ENCODE results near the gene CSNK1G1. TPM values are rescaled to one million over a fixed set of nuclear protein-coding genes. Genes with fewer than 3 reads are reported as not detected.
"Not testable (repeated sequence)": the region's sequence is repeated elsewhere in the genome, so short reads cannot be mapped to it uniquely, and the experiment has no call there.

Gene CSNK1G1
- total RNA-seq, 1 experiment from 2014 or later = 27.4 TPM

DNA sequence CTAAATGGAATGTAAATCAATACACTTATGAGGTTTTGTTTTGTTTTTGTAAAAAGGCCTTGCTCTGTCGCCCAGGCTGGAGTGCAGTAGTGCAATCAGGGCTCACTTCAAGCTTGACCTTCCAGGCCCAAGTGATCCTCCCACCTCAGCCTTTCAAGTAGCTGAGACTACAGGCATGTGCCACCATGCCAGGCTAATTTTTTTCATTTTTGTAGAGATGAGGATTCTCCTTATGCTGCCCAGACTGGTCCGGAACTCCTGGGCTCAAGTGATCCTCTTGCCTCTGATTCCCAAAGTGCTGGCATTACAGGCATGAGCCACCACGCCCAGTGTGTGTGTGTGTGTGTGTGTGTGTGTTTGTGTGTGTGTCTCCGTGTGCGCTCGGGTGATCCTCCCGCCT lies 30.3 kb upstream of the CSNK1G1 start:
- no TSS peak for BruUV-seq (replicated peaks)
- no peaks in the 10 kb centered on the region for H3K9me3 ChIP-seq (ENCODE audit: low read depth, low read length, poor library complexity, severe bottlenecking)
- H3K36me3 ChIP-seq (ENCODE audit: insufficient read depth, low read length, poor library complexity, severe bottlenecking) = no peaks in the 10 kb centered on the region
- DNase-seq (ENCODE audit: low spot score) = no peak
- no peaks in the 10 kb centered on the region for H3K27me3 ChIP-seq (replicated peaks; ENCODE audit: insufficient read depth, low read depth, low read length, poor library complexity)
- H3K4me1 ChIP-seq (ENCODE audit: insufficient read depth, low read length, poor library complexity, severe bottlenecking) = peaks cover 9% of the 10 kb centered on the region
- no peak overlapping the region for H3K27ac ChIP-seq (ENCODE audit: low read depth, low read length, poor library complexity, severe bottlenecking)
- no peak overlapping the region for H3K4me3 ChIP-seq (ENCODE audit: low read depth, low read length, poor library complexity, severe bottlenecking)
- intact Hi-C loops (cut with micrococcal nuclease; ENCODE audit: unreplicated experiment) = no loop called here
- CTCF ChIA-PET = no interaction called here
- POLR2A ChIA-PET (ENCODE audit: low non-redundant PET) = no interaction called here
- TF ChIP-seq EZH2 (IDR thresholded peaks at IDR 0.05; ENCODE audit: borderline replicate concordance, low read depth, low read length, poor library complexity, severe bottlenecking) = no peak
- TF ChIP-seq, protein P1, sequence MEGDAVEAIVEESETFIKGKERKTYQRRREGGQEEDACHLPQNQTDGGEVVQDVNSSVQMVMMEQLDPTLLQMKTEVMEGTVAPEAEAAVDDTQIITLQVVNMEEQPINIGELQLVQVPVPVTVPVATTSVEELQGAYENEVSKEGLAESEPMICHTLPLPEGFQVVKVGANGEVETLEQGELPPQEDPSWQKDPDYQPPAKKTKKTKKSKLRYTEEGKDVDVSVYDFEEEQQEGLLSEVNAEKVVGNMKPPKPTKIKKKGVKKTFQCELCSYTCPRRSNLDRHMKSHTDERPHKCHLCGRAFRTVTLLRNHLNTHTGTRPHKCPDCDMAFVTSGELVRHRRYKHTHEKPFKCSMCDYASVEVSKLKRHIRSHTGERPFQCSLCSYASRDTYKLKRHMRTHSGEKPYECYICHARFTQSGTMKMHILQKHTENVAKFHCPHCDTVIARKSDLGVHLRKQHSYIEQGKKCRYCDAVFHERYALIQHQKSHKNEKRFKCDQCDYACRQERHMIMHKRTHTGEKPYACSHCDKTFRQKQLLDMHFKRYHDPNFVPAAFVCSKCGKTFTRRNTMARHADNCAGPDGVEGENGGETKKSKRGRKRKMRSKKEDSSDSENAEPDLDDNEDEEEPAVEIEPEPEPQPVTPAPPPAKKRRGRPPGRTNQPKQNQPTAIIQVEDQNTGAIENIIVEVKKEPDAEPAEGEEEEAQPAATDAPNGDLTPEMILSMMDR (conservative IDR thresholded peaks at IDR 0.05; ENCODE audit: low read depth, low read length) = no peak

DNA sequence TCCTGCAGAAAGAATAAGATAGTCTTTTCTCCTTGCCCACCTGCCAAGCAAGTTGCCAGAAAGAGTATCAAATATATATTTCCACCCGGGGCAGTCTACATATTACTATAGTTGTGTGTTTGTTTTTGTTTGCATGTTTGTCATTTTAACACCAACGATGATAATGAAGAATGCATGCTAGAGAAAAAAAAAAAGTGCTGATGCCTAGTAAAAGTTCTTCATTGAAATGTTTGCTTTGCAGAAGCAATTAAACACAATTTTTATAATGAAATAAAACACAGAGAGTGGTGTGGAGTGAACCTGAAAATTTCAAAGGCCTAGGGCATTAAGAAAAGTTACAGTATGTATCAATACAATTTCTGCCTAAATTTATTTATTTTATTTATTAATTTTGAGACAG lies 27.8 kb upstream of the CSNK1G1 start:
- ChIA-PET CTCF (no interaction called here), POLR2A (ENCODE audit: low non-redundant PET) (no interaction called here)
- TF ChIP-seq, protein P1 (conservative IDR thresholded peaks at IDR 0.05; ENCODE audit: low read depth, low read length) = no peak
- TF ChIP-seq EZH2 (IDR thresholded peaks at IDR 0.05; ENCODE audit: borderline replicate concordance, low read depth, low read length, poor library complexity, severe bottlenecking) = no peak
- intact Hi-C loops (cut with micrococcal nuclease; ENCODE audit: unreplicated experiment) = no loop called here
- Histone ChIP-seq H3K4me3 (ENCODE audit: low read depth, low read length, poor library complexity, severe bottlenecking) (no peak overlapping the region), H3K9me3 (ENCODE audit: low read depth, low read length, poor library complexity, severe bottlenecking) (no peaks in the 10 kb centered on the region), H3K4me1 (ENCODE audit: insufficient read depth, low read length, poor library complexity, severe bottlenecking) (peaks cover 16% of the 10 kb centered on the region), H3K36me3 (ENCODE audit: insufficient read depth, low read length, poor library complexity, severe bottlenecking) (no peaks in the 10 kb centered on the region), H3K27ac (ENCODE audit: low read depth, low read length, poor library complexity, severe bottlenecking) (no peak overlapping the region), H3K27me3 (replicated peaks; ENCODE audit: insufficient read depth, low read depth, low read length, poor library complexity) (no peaks in the 10 kb centered on the region)
- no peak for DNase-seq (ENCODE audit: low spot score)
- BruUV-seq (replicated peaks) = no TSS peak

DNA sequence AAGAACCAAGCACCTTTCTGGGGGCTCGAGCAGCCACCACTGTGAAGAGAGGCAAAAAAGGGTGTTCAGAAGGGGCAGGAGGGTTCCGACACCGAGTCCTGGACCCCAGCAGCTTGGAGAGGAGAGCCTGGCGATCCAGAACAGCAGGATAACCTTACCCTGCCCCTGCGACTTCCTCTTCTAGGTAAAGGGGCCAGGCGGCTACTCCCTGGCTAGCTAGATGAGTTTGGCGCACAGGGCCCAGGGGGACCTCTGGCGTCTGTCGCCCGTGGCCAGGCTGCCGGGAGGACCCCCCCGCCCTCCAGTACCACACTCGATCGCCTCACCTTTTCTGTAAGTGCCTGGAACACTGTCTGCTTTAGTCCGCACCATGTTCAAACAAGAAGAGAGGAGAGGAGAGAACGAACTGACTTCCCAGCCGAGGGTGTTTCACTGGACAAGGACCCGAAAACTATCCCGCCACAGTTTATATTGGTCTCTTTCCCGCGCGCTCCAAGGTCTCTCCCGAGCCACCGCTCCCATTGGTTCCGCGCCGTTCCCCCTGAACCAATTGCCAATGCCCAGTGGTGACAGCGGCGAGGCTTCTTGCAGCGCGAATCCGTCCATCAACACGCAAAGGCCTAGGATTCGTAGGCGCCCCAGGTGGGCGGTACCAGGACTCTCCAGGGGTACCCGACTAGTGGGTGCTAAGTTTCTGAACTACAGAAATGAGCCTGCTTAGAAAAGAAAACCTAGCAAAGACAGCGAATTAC lies 25.2 kb upstream of the CSNK1G1 start, which contains the start of gene PCLAF:
PCLAF (minus strand) TSS at position 442 of the 752 bp plus-strand sequence; CDS start at position 372, 70 bp downstream.
- Histone ChIP-seq H3K36me3 (ENCODE audit: insufficient read depth, low read length, poor library complexity, severe bottlenecking) (peaks cover 17% of the 10 kb centered on the region), H3K4me1 (ENCODE audit: insufficient read depth, low read length, poor library complexity, severe bottlenecking) (peaks cover 18% of the 10 kb centered on the region), H3K27ac (ENCODE audit: low read depth, low read length, poor library complexity, severe bottlenecking) (peak within 1 kb of the TSS; percentile 80), H3K4me3 (ENCODE audit: low read depth, low read length, poor library complexity, severe bottlenecking) (peak within 1 kb of the TSS; percentile 70), H3K27me3 (replicated peaks; ENCODE audit: insufficient read depth, low read depth, low read length, poor library complexity) (no peaks in the 10 kb centered on the region), H3K9me3 (ENCODE audit: low read depth, low read length, poor library complexity, severe bottlenecking) (no peaks in the 10 kb centered on the region)
- no TSS peak for BruUV-seq (replicated peaks)
- TF ChIP-seq, protein P1 (conservative IDR thresholded peaks at IDR 0.05; ENCODE audit: low read depth, low read length) = no peak
- TF ChIP-seq EZH2 (IDR thresholded peaks at IDR 0.05; ENCODE audit: borderline replicate concordance, low read depth, low read length, poor library complexity, severe bottlenecking) = no peak
- DNase-seq (ENCODE audit: low spot score) = peak; percentile 99
- ChIA-PET CTCF (no interaction called here), POLR2A (ENCODE audit: low non-redundant PET) (interaction anchor here (0.5 kb wide), 1 partner anchor 23 kb away, joined by 3 read pairs; no protein-coding TSS in a partner anchor)
- intact Hi-C loops (cut with micrococcal nuclease; ENCODE audit: unreplicated experiment) = no loop called here

DNA sequence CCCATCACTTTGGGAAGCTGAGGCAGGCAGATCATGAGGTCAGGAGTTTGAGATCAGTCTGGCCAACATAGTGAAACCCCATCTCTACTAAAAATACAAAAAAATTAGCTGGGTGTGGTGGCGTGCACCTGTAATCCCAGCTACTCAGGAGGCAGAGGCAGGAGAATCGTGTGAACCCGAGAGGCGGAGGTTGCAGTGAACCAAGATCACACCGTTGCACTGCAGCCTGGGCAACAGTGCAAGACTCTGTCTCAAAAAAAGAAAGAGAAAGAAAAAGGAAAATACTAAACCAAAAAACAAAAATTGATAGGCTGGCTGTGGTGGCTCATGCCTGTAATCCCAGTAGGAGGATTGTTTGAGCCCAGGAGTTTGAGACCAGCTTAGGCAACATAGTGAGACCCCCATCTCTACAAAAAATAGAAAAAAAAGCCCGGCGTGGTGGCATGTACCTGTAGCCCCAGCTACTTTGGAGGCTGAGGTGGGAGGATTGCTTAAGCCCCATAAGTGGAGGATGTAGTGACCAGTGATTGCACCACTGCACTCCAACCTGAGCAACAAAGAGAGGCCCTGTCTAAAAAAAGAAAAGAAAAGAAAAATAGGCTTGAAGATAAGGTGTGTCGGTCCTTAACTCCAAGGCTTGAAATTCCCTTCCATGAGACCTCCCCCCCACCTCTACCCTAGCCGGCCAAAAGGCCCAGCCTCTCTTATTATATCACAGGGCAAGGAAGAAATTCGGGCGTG lies 24.3 kb upstream of the CSNK1G1 start:
- peak overlapping the region; percentile 80 for H3K27ac ChIP-seq (ENCODE audit: low read depth, low read length, poor library complexity, severe bottlenecking)
- BruUV-seq (replicated peaks) = TSS peak; percentile 57
- H3K27me3 ChIP-seq (replicated peaks; ENCODE audit: insufficient read depth, low read depth, low read length, poor library complexity); intact Hi-C loops (cut with micrococcal nuclease; ENCODE audit: unreplicated experiment); H3K9me3 ChIP-seq (ENCODE audit: low read depth, low read length, poor library complexity, severe bottlenecking): not testable (repeated sequence)
- peaks cover 18% of the 10 kb centered on the region for H3K4me1 ChIP-seq (ENCODE audit: insufficient read depth, low read length, poor library complexity, severe bottlenecking)
- CTCF ChIA-PET = interaction anchor here (0.6 kb wide), 1 partner anchor 18 kb away, joined by 3 read pairs; no protein-coding TSS in a partner anchor
- POLR2A ChIA-PET (ENCODE audit: low non-redundant PET) = interaction anchor here (0.5 to 0.6 kb wide), 2 partner anchors 11 to 24 kb away, joined by 3 to 17 read pairs; no protein-coding TSS in a partner anchor
- peak overlapping the region; percentile 70 for H3K4me3 ChIP-seq (ENCODE audit: low read depth, low read length, poor library complexity, severe bottlenecking)
- H3K36me3 ChIP-seq (ENCODE audit: insufficient read depth, low read length, poor library complexity, severe bottlenecking) = peaks cover 25% of the 10 kb centered on the region
- DNase-seq (ENCODE audit: low spot score) = peak; percentile 12
